HG03565 (cell line): ENCODE measurements around the gene ZMYND12.
A peak's percentile ranks its signal among the peaks of the same experiment; 100 is the strongest.
"Not testable (repeated sequence)": the region's sequence is repeated elsewhere in the genome, so short reads cannot be mapped to it uniquely, and the experiment has no call there.

Source experiments
- ATAC-seq: cut with Tn5 transposase; IDR thresholded peaks from one replicate; pipeline ENCODE4 v1.9.1; 2021; ENCODE audit warnings: mild to moderate bottlenecking, moderate library complexity; ENCODE audit not compliant: unreplicated experiment

The ZMYND12 gene, protein sequence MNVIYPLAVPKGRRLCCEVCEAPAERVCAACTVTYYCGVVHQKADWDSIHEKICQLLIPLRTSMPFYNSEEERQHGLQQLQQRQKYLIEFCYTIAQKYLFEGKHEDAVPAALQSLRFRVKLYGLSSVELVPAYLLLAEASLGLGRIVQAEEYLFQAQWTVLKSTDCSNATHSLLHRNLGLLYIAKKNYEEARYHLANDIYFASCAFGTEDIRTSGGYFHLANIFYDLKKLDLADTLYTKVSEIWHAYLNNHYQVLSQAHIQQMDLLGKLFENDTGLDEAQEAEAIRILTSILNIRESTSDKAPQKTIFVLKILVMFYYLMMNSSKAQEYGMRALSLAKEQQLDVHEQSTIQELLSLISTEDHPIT

DNA sequence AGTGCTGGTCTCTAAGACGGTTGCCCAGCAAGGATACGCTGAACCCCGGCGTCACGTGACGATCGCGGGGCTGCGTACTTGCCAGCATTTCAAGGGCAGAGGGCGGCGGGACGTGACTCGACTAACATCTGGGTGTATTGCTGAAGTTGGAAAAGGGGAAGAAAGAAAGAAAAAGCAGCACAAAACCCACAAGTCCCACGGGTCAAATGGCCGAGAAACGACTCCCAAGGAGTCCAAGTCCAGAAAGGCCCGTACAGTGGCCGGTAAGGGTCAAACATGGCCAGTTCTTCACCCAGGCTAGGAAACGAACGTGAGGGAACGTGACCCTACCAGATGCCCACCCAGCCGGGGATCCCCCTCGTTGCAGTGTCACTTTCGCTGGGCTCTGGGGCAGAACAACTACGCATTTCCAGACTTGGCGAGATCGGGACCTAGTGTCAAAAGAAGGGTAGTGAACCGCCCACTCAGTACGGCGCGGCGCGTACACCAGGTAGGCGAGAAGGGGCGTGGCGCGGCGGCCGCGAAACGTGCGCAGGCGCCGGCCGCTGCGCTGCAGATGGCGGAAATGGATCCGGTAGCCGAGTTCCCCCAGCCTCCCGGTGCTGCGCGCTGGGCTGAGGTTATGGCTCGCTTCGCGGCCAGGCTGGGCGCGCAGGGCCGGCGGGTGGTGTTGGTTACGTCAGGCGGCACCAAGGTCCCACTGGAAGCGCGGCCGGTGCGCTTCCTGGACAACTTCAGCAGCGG, at the start of gene ZMYND12, which contains the start of gene PPCS:
Gene ZMYND12, minus strand, starts transcription at position 13 of the 744 bp plus-strand sequence. CDS start 25 bp downstream, outside the sequence.
Gene PPCS, plus strand, starts transcription at position 534 of the 744 bp plus-strand sequence. Its CDS starts 23 bp downstream, at position 557.
- peak; percentile 84 for ATAC-seq

DNA sequence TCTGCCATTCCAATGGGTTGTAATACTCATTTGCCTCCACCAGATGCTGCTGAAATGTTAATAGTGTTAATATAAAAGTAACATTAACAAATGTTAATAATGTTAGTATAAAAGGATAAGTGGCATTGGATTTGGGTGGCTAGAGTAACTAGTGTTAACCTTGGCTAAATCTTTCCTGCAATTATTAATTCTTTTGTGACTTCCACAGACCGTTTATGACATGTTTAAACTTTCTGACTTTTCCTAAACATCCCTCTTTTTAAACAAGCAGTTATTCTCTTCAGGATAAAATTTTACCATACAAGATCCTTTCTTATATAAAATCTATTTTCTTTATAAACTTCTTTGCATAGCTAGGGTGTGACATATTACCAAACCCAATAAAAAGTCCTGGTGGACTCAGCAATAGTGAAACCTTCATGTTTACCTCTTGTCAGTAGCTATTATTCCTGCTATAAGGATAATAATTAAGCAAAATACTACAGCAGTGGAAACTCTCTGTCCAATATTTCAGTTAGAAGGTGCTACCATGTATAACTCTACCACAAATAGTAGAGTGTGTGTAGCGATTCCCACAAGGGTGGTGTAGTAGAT, 48.8 kb upstream of the ZMYND12 start:
- ATAC-seq: no peak

DNA sequence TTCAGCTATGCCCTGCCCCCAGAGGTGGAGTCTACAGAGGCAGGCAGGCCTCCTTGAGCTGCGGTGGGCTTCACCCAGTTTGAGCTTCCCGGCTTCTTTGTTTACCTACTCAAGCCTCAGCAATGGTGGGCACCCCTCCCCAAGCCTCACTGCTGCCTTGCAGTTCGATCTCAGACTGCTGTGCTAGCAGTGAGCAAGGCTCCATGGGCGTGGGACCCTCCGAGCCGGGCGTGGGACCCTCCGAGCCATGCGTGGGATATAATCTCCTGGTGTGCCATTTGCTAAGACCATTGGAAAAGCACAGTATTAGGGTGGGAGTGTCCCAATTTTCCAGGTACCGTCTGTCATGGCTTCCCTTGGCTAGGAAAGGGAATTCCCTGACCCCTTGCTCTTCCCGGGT, 46.2 kb upstream of the ZMYND12 start:
- not testable (repeated sequence) for ATAC-seq

DNA sequence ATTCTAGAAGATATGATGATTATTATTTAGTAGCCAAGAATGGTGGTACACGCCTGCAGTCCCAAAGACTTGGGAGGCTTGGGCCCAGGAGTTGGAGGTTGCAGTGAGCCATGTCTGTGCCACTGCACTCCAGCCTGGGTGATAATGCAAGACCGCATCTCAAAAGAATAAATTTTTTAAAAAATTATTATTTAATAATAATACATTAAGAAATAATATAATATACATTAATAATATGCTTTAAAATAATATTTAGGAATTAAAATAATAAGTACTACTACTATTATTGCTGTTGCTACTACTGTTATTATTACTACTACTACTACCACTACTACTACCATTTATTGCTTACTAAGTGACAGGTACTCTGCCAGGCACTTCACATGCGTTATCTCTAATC, 34.4 kb upstream of the ZMYND12 start:
- ATAC-seq: no peak

DNA sequence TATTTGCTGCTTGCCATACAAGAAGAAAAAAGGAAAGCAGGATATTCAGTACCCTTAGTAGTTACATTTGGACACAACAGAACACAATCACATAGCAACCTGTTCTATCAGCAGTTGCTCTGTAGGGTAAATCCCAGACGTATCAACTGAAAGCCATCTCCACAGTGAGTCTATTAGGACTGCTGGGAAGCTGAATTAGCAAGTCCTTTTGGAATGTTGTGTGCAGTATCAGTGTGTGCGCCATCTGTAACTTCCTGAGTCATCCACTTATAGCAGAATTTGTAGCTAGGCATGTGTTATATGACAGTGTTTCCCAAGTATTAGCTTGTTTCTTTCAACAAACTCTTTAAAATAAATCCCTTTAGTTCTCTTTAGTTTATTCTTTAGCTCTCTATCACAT, 28.6 kb upstream of the ZMYND12 start:
- no peak for ATAC-seq

DNA sequence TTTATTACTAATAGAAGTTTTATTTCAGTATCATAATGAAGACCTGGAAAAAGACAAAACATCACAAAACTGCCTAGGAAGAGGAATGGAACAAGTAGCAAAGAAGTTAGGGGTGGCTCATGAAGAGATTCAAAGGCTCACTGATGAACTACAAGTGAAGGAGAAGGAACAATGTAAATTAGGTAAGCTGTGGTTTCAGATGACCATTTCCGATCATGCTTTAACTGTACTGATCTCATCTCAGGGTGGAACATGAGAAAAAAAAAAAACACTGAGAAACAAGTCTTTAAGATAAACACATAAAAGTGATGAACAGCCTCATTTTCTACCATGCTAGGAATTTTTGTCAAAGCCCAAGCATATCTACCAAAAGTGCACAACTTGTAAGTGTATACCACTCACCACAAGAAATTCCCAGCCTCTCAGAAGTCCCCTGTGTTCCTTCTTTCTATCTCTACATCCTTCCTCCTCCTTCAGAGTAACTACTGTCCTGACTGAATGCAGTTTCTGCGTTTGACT, 26.9 kb upstream of the ZMYND12 start:
- ATAC-seq: no peak

DNA sequence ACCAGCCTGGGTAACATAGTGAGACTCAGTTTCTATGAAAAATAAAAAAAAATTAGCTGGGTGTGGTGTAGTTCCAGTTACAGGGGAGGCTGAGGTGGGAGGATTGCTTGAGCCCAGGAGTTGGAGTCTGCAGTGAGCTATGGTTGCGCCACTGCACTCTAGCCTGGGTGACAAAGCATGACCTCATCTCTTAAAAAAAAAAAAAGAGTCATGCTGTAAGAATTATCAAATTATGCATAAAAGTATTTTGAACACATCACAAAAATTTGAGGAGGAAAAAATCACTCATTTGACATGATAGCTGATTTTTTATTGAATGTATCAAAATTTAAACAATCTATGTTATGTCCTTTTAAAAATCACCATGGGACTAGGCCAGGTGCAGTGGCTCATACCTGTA, 25.1 kb upstream of the ZMYND12 start:
- ATAC-seq: no peak

DNA sequence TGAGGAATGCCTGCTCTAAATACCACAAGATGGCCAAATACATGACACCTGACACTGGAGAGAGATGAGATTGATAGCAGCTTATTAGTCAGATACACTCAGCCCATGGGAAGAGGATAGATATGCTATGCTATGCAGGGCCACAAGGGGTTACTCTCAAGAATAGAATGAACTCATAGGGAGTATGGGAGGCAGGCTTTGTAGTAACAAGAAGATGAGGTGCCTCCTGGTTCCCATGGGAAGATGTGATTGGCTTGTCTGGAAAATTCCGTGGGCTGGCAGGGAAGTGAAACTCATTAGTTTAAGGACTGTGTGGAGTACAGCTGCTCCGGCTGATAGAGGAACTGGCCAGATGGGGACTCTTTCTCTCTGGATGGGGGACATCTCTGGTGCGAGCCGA, 23.8 kb upstream of the ZMYND12 start:
- no peak for ATAC-seq

DNA sequence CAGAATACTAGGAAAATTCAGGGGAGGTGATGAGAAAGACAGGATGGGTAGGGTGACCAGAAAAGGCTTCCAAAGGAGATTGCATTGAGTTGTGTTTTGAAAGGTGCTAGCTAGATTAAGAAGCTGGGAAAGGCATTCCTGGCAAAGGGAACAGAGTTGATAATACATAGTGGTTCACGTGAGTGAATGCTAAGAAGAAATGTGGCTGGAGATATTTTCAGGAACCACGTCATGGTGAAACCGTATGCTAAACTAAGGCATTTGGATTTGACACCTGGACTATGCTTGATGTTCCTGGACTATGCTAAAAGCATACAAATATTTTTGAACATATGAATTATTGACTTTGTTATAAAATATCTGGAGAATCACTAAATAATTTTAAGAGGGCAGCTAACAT, 22.0 kb upstream of the ZMYND12 start:
- no peak for ATAC-seq

DNA sequence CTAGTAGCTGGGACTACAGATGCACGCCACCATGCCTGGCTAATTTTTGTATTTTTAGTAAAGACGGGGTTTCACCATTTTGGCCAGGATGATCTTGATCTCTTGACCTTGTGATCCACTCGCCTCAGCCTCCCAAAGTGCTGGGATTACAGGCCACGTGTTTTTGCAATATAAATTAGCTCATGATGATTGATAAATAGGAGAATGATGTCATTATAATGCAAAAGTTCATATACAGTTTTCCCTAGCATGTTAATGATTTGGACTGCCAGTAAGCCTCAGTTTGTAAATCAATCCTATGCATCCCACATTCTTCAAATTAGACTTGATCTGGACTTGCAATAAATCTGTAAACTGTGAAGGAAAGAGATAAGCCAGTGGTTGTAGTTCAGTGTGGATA, 21.5 kb upstream of the ZMYND12 start:
- ATAC-seq: not testable (repeated sequence)

DNA sequence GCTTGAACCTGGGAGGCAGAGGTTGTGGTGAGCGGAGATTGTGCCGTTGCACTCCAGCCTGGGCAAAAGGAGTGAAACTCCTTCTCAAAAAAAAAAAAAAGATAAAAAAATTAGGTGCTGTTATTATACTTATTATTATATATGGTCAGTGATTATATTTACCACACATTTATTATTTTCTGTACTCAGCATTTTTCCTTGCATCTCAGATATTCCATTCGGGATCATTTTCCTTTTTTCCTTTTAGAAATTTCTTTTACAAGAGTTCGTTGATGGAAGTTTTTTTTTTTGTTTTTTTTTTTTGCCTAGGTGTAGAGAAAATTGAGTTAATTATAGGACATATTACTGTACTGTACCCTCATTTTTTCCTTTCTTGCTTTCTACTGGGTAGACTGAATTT, 20.8 kb upstream of the ZMYND12 start:
- ATAC-seq: no peak

DNA sequence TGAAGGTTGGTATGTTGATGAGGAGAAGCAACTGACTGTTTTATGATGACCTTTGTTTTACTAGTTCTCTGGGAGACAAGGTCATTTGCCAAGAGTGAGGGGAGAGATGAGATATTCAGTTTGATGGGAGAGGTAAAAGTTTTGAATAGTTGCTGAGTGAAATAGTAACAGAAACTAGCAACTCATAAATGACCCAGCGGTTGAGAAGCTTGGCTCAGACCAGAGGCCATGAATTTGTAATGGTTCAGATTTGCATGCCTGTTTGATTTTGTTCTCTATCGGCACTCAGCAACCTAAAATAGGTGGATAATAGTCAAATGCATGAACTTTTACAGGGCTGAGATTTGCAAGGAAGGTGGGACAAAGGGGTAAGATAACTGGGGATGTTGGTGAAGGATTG, 13.9 kb upstream of the ZMYND12 start:
- ATAC-seq: no peak

DNA sequence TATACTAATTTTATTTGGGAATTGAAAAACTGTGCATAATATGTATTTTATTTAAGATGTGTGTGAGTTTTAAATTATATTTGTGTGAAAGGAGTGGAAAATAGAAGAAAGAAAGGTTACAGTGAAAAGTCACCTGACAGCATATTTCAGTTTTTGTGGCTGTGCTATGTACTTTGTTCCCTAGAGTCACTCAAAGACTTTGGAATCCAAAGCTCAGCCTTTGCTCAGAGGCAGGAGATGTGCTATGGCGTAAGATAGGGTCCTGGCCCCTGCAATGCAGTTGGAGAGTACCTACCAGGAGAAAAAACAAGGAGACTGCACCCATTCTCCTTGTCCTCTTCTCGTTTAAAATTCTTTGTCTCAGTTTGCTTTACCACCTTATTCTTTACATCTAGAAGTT, 10.2 kb upstream of the ZMYND12 start:
- no peak for ATAC-seq

DNA sequence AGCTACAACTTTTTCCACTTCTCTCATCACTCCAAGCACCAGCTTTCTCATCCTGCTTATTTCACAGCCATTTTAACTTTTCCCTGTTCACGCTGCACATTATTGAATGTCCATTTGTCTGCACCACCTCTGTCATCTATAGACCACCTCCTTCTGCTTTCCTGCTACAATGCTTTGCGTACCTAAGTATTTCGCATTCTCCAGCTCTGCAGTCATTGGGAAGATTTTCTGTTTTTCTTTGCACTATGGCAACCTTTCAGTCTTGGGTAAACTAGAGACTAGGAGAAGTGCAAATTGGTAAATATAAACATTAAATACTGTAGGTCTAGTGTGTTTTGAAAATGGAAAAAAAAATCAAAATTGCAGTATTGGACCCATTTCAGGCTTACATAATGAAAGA, 8.1 kb upstream of the ZMYND12 start:
- ATAC-seq: no peak

DNA sequence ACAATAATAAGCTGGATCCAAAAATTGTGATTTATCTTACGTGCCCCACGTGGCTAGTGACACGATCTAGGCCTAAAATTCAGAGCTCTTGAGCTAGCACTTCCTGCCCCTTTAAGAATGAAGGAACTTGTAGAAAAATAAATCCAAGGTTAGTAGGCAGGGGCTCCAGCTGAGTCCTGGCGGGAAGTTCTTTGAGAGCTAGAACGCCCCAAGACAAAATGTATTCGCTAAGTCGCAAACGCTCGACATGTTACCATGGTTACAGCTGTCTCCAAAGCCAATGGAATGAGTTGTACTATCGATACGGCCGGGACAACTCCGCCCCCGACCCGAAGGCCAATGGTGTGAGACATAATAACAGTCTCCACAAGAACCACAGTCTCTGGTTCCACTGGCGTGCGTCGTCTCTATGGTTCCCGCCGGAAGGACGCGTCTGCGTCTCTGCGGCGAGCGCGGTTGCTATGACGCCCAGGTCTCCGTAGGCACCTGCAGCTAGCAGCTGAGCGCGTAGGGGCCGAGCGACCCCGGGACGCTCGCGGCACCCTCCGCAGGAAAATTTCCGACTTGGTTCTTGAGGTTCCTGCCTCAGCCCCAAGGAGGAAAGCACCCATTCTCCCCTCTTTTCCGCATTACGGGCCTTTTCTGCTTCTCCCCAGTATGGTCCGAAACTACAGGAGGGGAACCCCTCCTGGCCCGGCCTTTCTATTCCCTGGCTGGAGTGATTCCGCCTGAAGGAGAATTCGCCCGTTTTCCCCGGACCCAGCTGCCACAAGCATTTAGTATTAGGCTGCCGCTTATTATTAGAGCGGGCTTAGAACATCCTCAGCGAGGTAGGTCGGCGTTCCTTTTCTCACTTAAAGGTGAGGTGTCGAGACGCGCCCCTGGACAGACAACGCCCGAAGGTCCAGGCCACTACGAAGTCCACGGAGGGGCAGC, 7.3 kb upstream of the ZMYND12 start, which contains the start of gene CCDC30:
Gene CCDC30, plus strand, starts transcription at position 459 of the 936 bp plus-strand sequence. CDS start 17,266 bp downstream, outside the sequence.
- peak; percentile 97 for ATAC-seq

DNA sequence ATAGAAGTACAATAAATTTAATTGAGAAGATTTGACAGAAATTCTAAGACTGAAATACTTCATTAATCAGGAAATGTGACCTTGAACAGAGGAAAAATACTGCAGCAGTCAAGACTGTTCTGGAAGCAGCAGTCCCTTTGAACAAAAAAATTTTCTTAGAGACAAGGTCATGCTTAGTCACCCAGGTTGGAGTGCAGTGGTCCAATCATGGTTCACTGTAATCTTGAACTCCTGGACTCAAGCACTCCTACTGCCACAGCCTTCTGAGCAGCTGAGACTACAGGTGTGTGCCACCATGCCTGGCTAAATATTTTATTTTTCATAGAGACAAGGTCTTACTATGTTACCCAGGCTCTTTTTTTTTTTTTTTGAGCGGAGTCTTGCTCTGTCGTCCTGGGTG, 5.4 kb upstream of the ZMYND12 start:
- no peak for ATAC-seq

DNA sequence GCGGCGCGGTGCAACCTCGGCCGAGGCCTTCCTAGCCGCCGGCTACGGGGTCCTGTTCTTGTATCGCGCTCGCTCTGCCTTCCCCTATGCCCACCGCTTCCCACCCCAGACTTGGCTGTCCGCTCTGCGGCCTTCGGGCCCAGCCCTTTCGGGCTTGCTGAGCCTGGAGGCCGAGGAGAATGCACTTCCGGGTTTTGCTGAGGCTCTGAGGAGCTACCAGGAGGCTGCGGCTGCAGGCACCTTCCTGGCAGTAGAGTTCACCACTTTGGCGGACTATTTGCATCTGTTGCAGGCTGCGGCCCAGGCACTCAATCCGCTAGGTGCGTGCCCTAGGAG, 900 bp upstream of the ZMYND12 start:
- ATAC-seq: peak; percentile 32

DNA sequence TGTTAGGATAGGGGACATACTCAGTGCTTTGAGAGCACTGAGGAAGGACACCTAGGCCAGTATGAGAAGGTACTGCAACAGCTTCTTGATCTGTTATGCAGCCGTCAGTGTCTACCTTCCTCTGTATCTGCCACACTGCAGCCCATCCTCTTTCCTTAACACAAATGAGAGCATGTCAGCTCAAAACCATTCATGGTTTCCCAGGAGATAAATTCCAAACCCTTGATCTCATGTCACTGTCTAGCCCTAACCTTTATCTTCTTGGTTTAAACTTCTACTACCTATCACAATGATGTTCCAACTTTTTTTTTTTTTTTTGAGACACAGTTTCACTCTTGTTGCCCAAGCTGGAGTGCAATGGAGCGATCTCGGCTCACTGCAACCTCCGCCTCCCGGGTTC, 1.4 kb downstream of the ZMYND12 start:
- ATAC-seq: no peak

DNA sequence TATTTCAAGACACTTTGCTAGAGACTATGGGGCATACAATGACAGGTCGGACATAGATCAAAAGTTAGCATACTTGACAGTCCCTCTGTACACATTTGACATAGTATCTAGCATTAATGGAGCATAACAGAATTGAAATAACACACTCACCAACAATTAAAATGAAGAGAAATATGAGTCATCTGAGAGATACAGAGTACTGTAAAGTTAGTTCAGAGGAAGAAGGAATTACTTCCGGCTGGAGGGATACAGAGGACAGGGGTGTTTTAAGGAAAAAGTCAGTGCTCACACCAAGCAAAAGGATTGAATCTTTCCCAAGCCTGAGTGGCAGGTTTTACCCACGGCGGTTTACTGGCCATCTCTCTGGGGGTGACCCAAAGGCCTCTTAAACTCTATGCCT, 2.4 kb downstream of the ZMYND12 start:
- no peak for ATAC-seq

DNA sequence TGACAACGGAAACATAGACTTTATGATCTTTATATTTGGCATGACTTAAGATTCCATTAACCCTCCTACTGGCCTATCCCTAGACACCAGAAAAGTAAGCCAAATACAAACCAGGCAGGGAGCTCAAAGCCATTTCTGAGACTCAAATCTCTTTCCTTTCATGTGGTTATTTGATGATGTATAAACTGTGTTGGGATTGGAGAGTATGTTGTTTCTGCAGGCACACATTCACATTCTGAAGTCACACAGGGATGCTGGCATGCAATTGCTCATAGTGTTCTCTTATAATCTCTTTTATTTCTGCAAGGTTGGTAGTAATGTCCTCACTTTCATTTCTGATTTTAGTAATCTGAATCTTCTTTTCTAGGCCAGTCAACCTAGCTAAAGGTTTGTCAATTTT, 5.8 kb downstream of the ZMYND12 start:
- ATAC-seq: no peak
